OCI-LY7 (cell line): ENCODE results near the gene TMED8. TPM values are rescaled to one million over a fixed set of nuclear protein-coding genes. Genes with fewer than 3 reads are reported as not detected.

Experiments
- BruUV-seq: library from RNA; stranded (reverse); fragments of 400-500 nt; replicated peaks from 2 replicates; lab custom pipeline; 2021; lab: Mats Ljungman, UMichigan
- CTCF ChIA-PET: fragments of 300-600 bp; sonication (Branson Sonifier 250); formaldehyde crosslinking; loops from one replicate; lab custom pipeline; 2022; ENCODE audit warnings: antibody characterized with exemption; ENCODE audit not compliant: unreplicated experiment; lab: Charles Lee
- POLR2A ChIA-PET: fragments of 300-600 bp; sonication (Branson Sonifier 250); formaldehyde crosslinking; loops from one replicate; lab custom pipeline; 2022; ENCODE audit warnings: antibody characterized with exemption; lab: Charles Lee
- DNase-seq: peaks from one replicate; pipeline ENCODE4 v3.0.0-alpha.2; 2015; ENCODE audit warnings: low spot score
- H2AFZ ChIP-seq: fragments of 200-600 bp; sonication (generic), shearing (Covaris generic); 2 replicates; pipeline ENCODE4 v1.6.1; 2014; ENCODE audit warnings: mild to moderate bottlenecking, antibody characterized with exemption, low read length, moderate library complexity
- H3K27ac ChIP-seq: fragments of 200-600 bp; sonication (generic); 2 replicates; pipeline ENCODE4 v1.5.1; 2014; ENCODE audit warnings: mixed run types, low read depth, mild to moderate bottlenecking, moderate library complexity, low read length, inconsistent platforms; ENCODE audit not compliant: poor library complexity, severe bottlenecking
- H3K36me3 ChIP-seq: fragments of 200-600 bp; sonication (generic); 2 replicates; pipeline ENCODE4 v1.6.1; 2014; ENCODE audit warnings: mild to moderate bottlenecking, antibody characterized with exemption, low read length, moderate library complexity, mixed read lengths; ENCODE audit not compliant: insufficient read depth
- H3K4me1 ChIP-seq: fragments of 200-600 bp; sonication (generic); 2 replicates; pipeline ENCODE4 v1.5.1; 2014; ENCODE audit warnings: mild to moderate bottlenecking, low read length; ENCODE audit not compliant: insufficient read depth, poor library complexity, severe bottlenecking
- H3K4me2 ChIP-seq: fragments of 200-600 bp; sonication (generic); 2 replicates; pipeline ENCODE4 v1.6.1; 2014; ENCODE audit warnings: mild to moderate bottlenecking, low read length
- H3K4me3 ChIP-seq: fragments of 200-600 bp; sonication (generic); 2 replicates; pipeline ENCODE4 v1.5.1; 2014; ENCODE audit warnings: mild to moderate bottlenecking, low read depth, low read length; ENCODE audit not compliant: poor library complexity, severe bottlenecking
- H3K79me2 ChIP-seq: fragments of 200-600 bp; sonication (generic); 2 replicates; pipeline ENCODE4 v1.6.1; 2016; ENCODE audit warnings: low read depth, mild to moderate bottlenecking, low read length, moderate library complexity, mixed read lengths; ENCODE audit not compliant: insufficient read depth
- H3K9me2 ChIP-seq: fragments of 200-600 bp; sonication (generic); 2 replicates; pipeline ENCODE4 v1.6.1; 2016; ENCODE audit warnings: mild to moderate bottlenecking, low read length, mixed read lengths; ENCODE audit not compliant: insufficient read depth
- H3K9me3 ChIP-seq: fragments of 200-600 bp; sonication (generic); 2 replicates; pipeline ENCODE4 v1.6.1; 2014; ENCODE audit warnings: mild to moderate bottlenecking, mixed run types, low read length, mixed read lengths
- H4K20me1 ChIP-seq: fragments of 200-600 bp; sonication (generic); 2 replicates; pipeline ENCODE4 v1.6.1; 2014; ENCODE audit warnings: mild to moderate bottlenecking, antibody characterized with exemption, low read length, moderate library complexity, mixed read lengths; ENCODE audit not compliant: insufficient read depth
- CTCF ChIP-seq: fragments of 200-600 bp; sonication (generic); conservative IDR thresholded peaks from 2 replicates; pipeline ENCODE4 v1.5.1; 2014; ENCODE audit warnings: mild to moderate bottlenecking, antibody characterized with exemption, low read length, moderate library complexity, mixed read lengths
- EZH2phosphoT487 ChIP-seq: fragments of 200-600 bp; sonication (generic); IDR thresholded peaks from 2 replicates; pipeline ENCODE4 v1.6.1; 2018; ENCODE audit warnings: low read depth, borderline replicate concordance, mild to moderate bottlenecking, mixed run types, antibody characterized with exemption, low read length, moderate library complexity, mixed read lengths
- intact Hi-C: fragments of 100-400 bp; cut with micrococcal nuclease; formaldehyde crosslinking; loops from one replicate; pipeline ENCODE4 v1.10.0; 2022; ENCODE audit not compliant: unreplicated experiment
- total RNA-seq, 2 experiments: library from RNA; depleted of rRNA in 1 of 2; stranded (reverse); fragments of >200 nt in 1 of 2; shearing (Covaris generic) in 1 of 2; gene quantifications; 2 replicates each; pipeline ENCODE4 v1.2.3, GENCODE V29; 2014 to 2022

TMED8 gene
- total RNA-seq, 2 experiments from 2014 or later = 21.9 to 45.4 TPM

- no peak for DNase-seq
- CTCF ChIA-PET = no interaction called here
- H3K27ac ChIP-seq = no peak overlapping the region
- no peak overlapping the region for H2AFZ ChIP-seq
- intact Hi-C loops = no loop called here
- TF ChIP-seq EZH2phosphoT487 (no peak), CTCF (no peak)
- H3K79me2 ChIP-seq = no peaks in the 10 kb centered on the region
- H4K20me1 ChIP-seq = no peaks in the 10 kb centered on the region
- H3K9me2 ChIP-seq = no peaks in the 10 kb centered on the region
- no peaks in the 10 kb centered on the region for H3K4me1 ChIP-seq
- no peak overlapping the region for H3K4me2 ChIP-seq
- H3K9me3 ChIP-seq = peaks cover 9% of the 10 kb centered on the region; the same call in 1 of the 2 replicates
- no peak overlapping the region for H3K4me3 ChIP-seq
- peaks cover 90% of the 10 kb centered on the region for H3K36me3 ChIP-seq
- POLR2A ChIA-PET = no interaction called here
- no TSS peak for BruUV-seq
These were observed 48.0 kb upstream of the TMED8 start for GRCh38 chr14:77424862-77425261.

- Histone ChIP-seq H3K27ac (no peak within 1 kb of the TSS), H4K20me1 (no peaks in the 10 kb centered on the region), H3K9me3 (peaks cover 13% of the 10 kb centered on the region; the same call in 1 of the 2 replicates), H3K36me3 (peaks cover 79% of the 10 kb centered on the region), H3K79me2 (no peaks in the 10 kb centered on the region), H2AFZ (no peak within 1 kb of the TSS), H3K4me2 (no peak within 1 kb of the TSS), H3K4me1 (no peaks in the 10 kb centered on the region), H3K9me2 (no peaks in the 10 kb centered on the region), H3K4me3 (no peak within 1 kb of the TSS)
- CTCF ChIA-PET = no interaction called here
- TF ChIP-seq EZH2phosphoT487 (no peak), CTCF (no peak)
- BruUV-seq = no TSS peak
- DNase-seq = no peak
- intact Hi-C loops = no loop called here
- POLR2A ChIA-PET = no interaction called here
These were observed 46.5 kb upstream of the TMED8 start, which contains the start of gene NOXRED1 for GRCh38 chr14:77423423-77423822. Gene NOXRED1, minus strand, starts transcription at chr14:77423523. Its CDS starts 634 bp downstream, at chr14:77422889.

- H3K79me2 ChIP-seq = no peaks in the 10 kb centered on the region
- no peak overlapping the region for H2AFZ ChIP-seq
- no peaks in the 10 kb centered on the region for H4K20me1 ChIP-seq
- no peak overlapping the region for H3K27ac ChIP-seq
- H3K4me3 ChIP-seq = no peak overlapping the region
- CTCF ChIA-PET = no interaction called here
- POLR2A ChIA-PET = no interaction called here
- no peak for TF ChIP-seq EZH2phosphoT487
- TF ChIP-seq CTCF = no peak
- peaks cover 13% of the 10 kb centered on the region; the same call in 1 of the 2 replicates for H3K9me3 ChIP-seq
- no peaks in the 10 kb centered on the region for H3K4me1 ChIP-seq
- H3K36me3 ChIP-seq = peaks cover 57% of the 10 kb centered on the region
- intact Hi-C loops = no loop called here
- BruUV-seq = no TSS peak
- no peak for DNase-seq
- no peak overlapping the region for H3K4me2 ChIP-seq
- no peaks in the 10 kb centered on the region for H3K9me2 ChIP-seq
These were observed 44.3 kb upstream of the TMED8 start for GRCh38 chr14:77421201-77421600.
